ENCODE measurements around the gene LEMD2.

- no peak for TF ChIP-seq POLR2A (IDR thresholded peaks at IDR 0.05)
- TF ChIP-seq, protein P1, sequence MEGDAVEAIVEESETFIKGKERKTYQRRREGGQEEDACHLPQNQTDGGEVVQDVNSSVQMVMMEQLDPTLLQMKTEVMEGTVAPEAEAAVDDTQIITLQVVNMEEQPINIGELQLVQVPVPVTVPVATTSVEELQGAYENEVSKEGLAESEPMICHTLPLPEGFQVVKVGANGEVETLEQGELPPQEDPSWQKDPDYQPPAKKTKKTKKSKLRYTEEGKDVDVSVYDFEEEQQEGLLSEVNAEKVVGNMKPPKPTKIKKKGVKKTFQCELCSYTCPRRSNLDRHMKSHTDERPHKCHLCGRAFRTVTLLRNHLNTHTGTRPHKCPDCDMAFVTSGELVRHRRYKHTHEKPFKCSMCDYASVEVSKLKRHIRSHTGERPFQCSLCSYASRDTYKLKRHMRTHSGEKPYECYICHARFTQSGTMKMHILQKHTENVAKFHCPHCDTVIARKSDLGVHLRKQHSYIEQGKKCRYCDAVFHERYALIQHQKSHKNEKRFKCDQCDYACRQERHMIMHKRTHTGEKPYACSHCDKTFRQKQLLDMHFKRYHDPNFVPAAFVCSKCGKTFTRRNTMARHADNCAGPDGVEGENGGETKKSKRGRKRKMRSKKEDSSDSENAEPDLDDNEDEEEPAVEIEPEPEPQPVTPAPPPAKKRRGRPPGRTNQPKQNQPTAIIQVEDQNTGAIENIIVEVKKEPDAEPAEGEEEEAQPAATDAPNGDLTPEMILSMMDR (IDR thresholded peaks at IDR 0.05) = no peak
Measured at GRCh38 chr6:33794910-33795623, 6.1 kb upstream of the LEMD2 start.

Data from thyroid gland (tissue), 4 donors.